K562 (cell line): Measurements from ENCODE around the gene SPRY2. TPM values are rescaled to one million over a fixed set of nuclear protein-coding genes. Genes with fewer than 3 reads are reported as not detected.

Experiments
- polyA plus RNA-seq, 8 experiments: library from polyadenylated mRNA; depleted of rRNA in 4 of 8; stranded (reverse) in 5 of 8; unstranded in 3 of 8; fragments of >200 nt; fragmentation: Nextera tagmentation in 2 of 8; fragmentation: Illumina TruSeq in 1 of 8; extraction: Ambion mirVana in 2 of 8; extraction: Trizol in 1 of 8; gene quantifications; 2 replicates each; pipeline versions ENCODE4 v1.2.1 to v1.2.3, GENCODE V29; 2011 to 2014; ENCODE audit warnings: inconsistent platforms in 1 of 8, missing spikeins in 1 of 8
- total RNA-seq, 7 experiments: library from RNA; depleted of rRNA in 6 of 7; stranded (reverse); fragments of >200 nt in 6 of 7; fragmentation: Illumina TruSeq in 2 of 7; extraction: Trizol in 2 of 7; gene quantifications; 2 replicates each; pipeline versions ENCODE4 v1.2.1 to v1.2.3, GENCODE V29; 2011 to 2021; ENCODE audit warnings: low replicate concordance in 1 of 7
- TF ChIP-seq, protein P1 (sequence below): sonication (generic); formaldehyde crosslinking; IDR thresholded peaks from 2 replicates; pipeline ENCODE4 v1.8.0; 2023; ENCODE audit warnings: missing genetic modification reagents, mild to moderate bottlenecking, borderline replicate concordance
- TF ChIP-seq, protein P2 (sequence below): fragments of 200-400 bp; formaldehyde crosslinking; IDR thresholded peaks from 2 replicates; pipeline ENCODE4 v1.6.1; 2017; ENCODE audit warnings: mild to moderate bottlenecking, low read depth, low read length, moderate library complexity

SPRY2 gene
- total and polyA plus RNA-seq, 9 of the 15 experiments (the other 6 are each of a cell fraction or from before 2014, with no cell fraction given) = 1.8 to 7.8 (median 3.4) TPM

GRCh38 chr13:80339912-80340650 is 845 bp downstream of the SPRY2 start (continued):
- TF ChIP-seq, protein P1, sequence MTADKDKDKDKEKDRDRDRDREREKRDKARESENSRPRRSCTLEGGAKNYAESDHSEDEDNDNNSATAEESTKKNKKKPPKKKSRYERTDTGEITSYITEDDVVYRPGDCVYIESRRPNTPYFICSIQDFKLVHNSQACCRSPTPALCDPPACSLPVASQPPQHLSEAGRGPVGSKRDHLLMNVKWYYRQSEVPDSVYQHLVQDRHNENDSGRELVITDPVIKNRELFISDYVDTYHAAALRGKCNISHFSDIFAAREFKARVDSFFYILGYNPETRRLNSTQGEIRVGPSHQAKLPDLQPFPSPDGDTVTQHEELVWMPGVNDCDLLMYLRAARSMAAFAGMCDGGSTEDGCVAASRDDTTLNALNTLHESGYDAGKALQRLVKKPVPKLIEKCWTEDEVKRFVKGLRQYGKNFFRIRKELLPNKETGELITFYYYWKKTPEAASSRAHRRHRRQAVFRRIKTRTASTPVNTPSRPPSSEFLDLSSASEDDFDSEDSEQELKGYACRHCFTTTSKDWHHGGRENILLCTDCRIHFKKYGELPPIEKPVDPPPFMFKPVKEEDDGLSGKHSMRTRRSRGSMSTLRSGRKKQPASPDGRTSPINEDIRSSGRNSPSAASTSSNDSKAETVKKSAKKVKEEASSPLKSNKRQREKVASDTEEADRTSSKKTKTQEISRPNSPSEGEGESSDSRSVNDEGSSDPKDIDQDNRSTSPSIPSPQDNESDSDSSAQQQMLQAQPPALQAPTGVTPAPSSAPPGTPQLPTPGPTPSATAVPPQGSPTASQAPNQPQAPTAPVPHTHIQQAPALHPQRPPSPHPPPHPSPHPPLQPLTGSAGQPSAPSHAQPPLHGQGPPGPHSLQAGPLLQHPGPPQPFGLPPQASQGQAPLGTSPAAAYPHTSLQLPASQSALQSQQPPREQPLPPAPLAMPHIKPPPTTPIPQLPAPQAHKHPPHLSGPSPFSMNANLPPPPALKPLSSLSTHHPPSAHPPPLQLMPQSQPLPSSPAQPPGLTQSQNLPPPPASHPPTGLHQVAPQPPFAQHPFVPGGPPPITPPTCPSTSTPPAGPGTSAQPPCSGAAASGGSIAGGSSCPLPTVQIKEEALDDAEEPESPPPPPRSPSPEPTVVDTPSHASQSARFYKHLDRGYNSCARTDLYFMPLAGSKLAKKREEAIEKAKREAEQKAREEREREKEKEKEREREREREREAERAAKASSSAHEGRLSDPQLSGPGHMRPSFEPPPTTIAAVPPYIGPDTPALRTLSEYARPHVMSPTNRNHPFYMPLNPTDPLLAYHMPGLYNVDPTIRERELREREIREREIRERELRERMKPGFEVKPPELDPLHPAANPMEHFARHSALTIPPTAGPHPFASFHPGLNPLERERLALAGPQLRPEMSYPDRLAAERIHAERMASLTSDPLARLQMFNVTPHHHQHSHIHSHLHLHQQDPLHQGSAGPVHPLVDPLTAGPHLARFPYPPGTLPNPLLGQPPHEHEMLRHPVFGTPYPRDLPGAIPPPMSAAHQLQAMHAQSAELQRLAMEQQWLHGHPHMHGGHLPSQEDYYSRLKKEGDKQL = no peak
- TF ChIP-seq, protein P2, sequence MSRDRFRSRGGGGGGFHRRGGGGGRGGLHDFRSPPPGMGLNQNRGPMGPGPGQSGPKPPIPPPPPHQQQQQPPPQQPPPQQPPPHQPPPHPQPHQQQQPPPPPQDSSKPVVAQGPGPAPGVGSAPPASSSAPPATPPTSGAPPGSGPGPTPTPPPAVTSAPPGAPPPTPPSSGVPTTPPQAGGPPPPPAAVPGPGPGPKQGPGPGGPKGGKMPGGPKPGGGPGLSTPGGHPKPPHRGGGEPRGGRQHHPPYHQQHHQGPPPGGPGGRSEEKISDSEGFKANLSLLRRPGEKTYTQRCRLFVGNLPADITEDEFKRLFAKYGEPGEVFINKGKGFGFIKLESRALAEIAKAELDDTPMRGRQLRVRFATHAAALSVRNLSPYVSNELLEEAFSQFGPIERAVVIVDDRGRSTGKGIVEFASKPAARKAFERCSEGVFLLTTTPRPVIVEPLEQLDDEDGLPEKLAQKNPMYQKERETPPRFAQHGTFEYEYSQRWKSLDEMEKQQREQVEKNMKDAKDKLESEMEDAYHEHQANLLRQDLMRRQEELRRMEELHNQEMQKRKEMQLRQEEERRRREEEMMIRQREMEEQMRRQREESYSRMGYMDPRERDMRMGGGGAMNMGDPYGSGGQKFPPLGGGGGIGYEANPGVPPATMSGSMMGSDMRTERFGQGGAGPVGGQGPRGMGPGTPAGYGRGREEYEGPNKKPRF = no peak
